GM12878 (cell line): ENCODE results near the gene SMIM28. TPM values are rescaled to one million over a fixed set of nuclear protein-coding genes. Genes with fewer than 3 reads are reported as not detected.
"Not testable (repeated sequence)": the region's sequence is repeated elsewhere in the genome, so short reads cannot be mapped to it uniquely, and the experiment has no call there.

Experiments used
- ATAC-seq: fragments of 200-7000 bp; cut with Tn5 transposase; 3 replicates; pipeline ENCODE4 v1.9.1; 2020; ENCODE audit warnings: mild to moderate bottlenecking, moderate library complexity
- BruUV-seq: library from RNA; stranded (reverse); fragments of 400-500 nt; replicated peaks from 2 replicates; lab custom pipeline; 2021; lab: Mats Ljungman, UMichigan
- CTCF ChIA-PET: fragments of 300-600 bp; sonication (Branson Sonifier 250); formaldehyde crosslinking; extraction: SDS; loops from one replicate; lab custom pipeline; 2021; ENCODE audit warnings: inconsistent platforms; lab: Yijun Ruan, JAX
- POLR2A ChIA-PET: fragments of 350-600 bp; formaldehyde crosslinking; extraction: SDS; loops from one replicate; lab custom pipeline; 2021; ENCODE audit warnings: inconsistent platforms; lab: Charles Lee
- RAD21 ChIA-PET: fragments of 300-600 bp; sonication (Branson Sonifier 250); formaldehyde crosslinking; loops from one replicate; lab custom pipeline; 2023; ENCODE audit warnings: antibody characterized with exemption; ENCODE audit not compliant: unreplicated experiment; lab: Charles Lee
- SMC1A ChIA-PET: fragments of 300-600 bp; sonication (Branson Sonifier 250); formaldehyde crosslinking; loops from one replicate; lab custom pipeline; 2023; ENCODE audit not compliant: unreplicated experiment, uncharacterized antibody; lab: Charles Lee
- DNase-seq: peaks from one replicate; pipeline ENCODE4 v3.0.0-alpha.2; 2011; ENCODE audit warnings: low read depth, low spot score
- FAIRE-seq: peaks from 3 replicates; lab custom pipeline; 2011; peaks lifted over from hg19 to GRCh38; lab: Jason Lieb, UNC
- H2AFZ ChIP-seq: 2 replicates; pipeline ENCODE4 v1.6.0; 2011; ENCODE audit warnings: low read depth, low read length, control low read depth; ENCODE audit not compliant: control insufficient read depth
- H3K27ac ChIP-seq: 2 replicates; pipeline ENCODE4 v1.5.1; 2011; ENCODE audit warnings: control low read depth; ENCODE audit not compliant: control insufficient read depth, insufficient read depth
- H3K27me3 ChIP-seq, 2 experiments: replicated peaks in 1 of 2; 2 replicates each; pipeline versions ENCODE4 v1.6.0 to v1.6.1; 2011; ENCODE audit warnings: low read length in 1 of 2; ENCODE audit not compliant: control insufficient read depth in 2 of 2, insufficient read depth in 2 of 2
- H3K36me3 ChIP-seq, 2 experiments: 2 replicates each; pipeline ENCODE4 v1.5.1; 2011; ENCODE audit warnings: low read length in 1 of 2; ENCODE audit not compliant: control insufficient read depth in 2 of 2, insufficient read depth in 2 of 2
- H3K4me1 ChIP-seq: 2 replicates; pipeline ENCODE4 v1.6.1; 2011; ENCODE audit warnings: mild to moderate bottlenecking, low read length, moderate library complexity, mixed read lengths; ENCODE audit not compliant: control insufficient read depth, insufficient read depth
- H3K4me2 ChIP-seq: 2 replicates; pipeline ENCODE4 v1.6.0; 2011; ENCODE audit warnings: control low read depth; ENCODE audit not compliant: control insufficient read depth, insufficient read depth
- H3K4me3 ChIP-seq: fragments of 200-600 bp; sonication (generic); 2 replicates; pipeline ENCODE4 v1.5.1; 2016
- H3K79me2 ChIP-seq: 2 replicates; pipeline ENCODE4 v1.6.0; 2011; ENCODE audit warnings: low read length; ENCODE audit not compliant: control insufficient read depth, insufficient read depth
- H3K9ac ChIP-seq: 2 replicates; pipeline ENCODE4 v1.8.0; 2011; ENCODE audit warnings: low read length, control low read depth, mixed read lengths; ENCODE audit not compliant: control insufficient read depth, insufficient read depth
- H3K9me3 ChIP-seq: replicated peaks from 3 replicates; pipeline ENCODE4 v1.5.1; 2011; ENCODE audit warnings: mild to moderate bottlenecking, low read length; ENCODE audit not compliant: control insufficient read depth, insufficient read depth
- H4K20me1 ChIP-seq: 2 replicates; pipeline ENCODE4 v1.6.0; 2011; ENCODE audit not compliant: control insufficient read depth, insufficient read depth
- ZBED1 ChIP-seq: IDR thresholded peaks from 2 replicates; pipeline ENCODE4 v1.6.1; 2016; ENCODE audit warnings: borderline replicate concordance
- WGBS: methylation state at CpG from one replicate; pipeline ENCODE4 v1.1.6; 2016; ENCODE audit warnings: low lambda C conversion rate; ENCODE audit not compliant: insufficient replicate concordance, insufficient coverage; ENCODE audit errors: missing lambda C conversion rate; 5-methylcytosine and 5-hydroxymethylcytosine counted together
- in situ Hi-C: fragments of 300-500 bp; cut with MboI; formaldehyde crosslinking; loops from 9 replicates; pipeline ENCODE4 v1.14.3; 2018; ENCODE audit warnings: mixed read lengths
- intact Hi-C: fragments of 100-400 bp; cut with micrococcal nuclease; formaldehyde crosslinking; loops from one replicate; pipeline ENCODE4 v1.14.2; 2022; ENCODE audit not compliant: unreplicated experiment
- polyA plus RNA-seq, 11 experiments: library from polyadenylated mRNA; depleted of rRNA in 4 of 11; unstranded in 6 of 11; stranded (reverse) in 5 of 11; fragments of >200 nt; fragmentation: Nextera tagmentation in 4 of 11; fragmentation: Illumina TruSeq in 1 of 11; extraction: Ambion mirVana in 4 of 11; extraction: Trizol in 1 of 11; gene quantifications; 1 replicate in 1 of 11; 2 replicates in 10 of 11; pipeline versions ENCODE4 v1.2.1 to v1.2.3, GENCODE V29; 2011 to 2016; ENCODE audit warnings: inconsistent platforms in 2 of 11, missing spikeins in 2 of 11, low read depth in 1 of 11
- total RNA-seq, 4 experiments: library from RNA; depleted of rRNA in 3 of 4; stranded (reverse); fragments of >200 nt in 3 of 4; fragmentation: Illumina TruSeq in 1 of 4; extraction: Trizol in 1 of 4; gene quantifications; 2 replicates each; pipeline versions ENCODE4 v1.2.1 to v1.2.3, GENCODE V29; 2013 to 2021
- TF ChIP-seq, protein P1 (sequence below): IDR thresholded peaks from 2 replicates; pipeline ENCODE4 v1.6.1; 2011; ENCODE audit warnings: borderline replicate concordance, low read depth, mild to moderate bottlenecking, moderate library complexity, low read length; ENCODE audit not compliant: insufficient read depth, poor library complexity, severe bottlenecking

SMIM28 gene
- total and polyA plus RNA-seq, 10 of the 15 experiments (the other 5 are each of a cell fraction or from before 2014, with no cell fraction given), result not detected

GRCh38 chr6:138357928-138358327 is 19.8 kb upstream of the SMIM28 start (continued):
- TF ChIP-seq, protein P1, sequence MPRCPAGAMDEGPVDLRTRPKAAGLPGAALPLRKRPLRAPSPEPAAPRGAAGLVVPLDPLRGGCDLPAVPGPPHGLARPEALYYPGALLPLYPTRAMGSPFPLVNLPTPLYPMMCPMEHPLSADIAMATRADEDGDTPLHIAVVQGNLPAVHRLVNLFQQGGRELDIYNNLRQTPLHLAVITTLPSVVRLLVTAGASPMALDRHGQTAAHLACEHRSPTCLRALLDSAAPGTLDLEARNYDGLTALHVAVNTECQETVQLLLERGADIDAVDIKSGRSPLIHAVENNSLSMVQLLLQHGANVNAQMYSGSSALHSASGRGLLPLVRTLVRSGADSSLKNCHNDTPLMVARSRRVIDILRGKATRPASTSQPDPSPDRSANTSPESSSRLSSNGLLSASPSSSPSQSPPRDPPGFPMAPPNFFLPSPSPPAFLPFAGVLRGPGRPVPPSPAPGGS, result no peak
- TF ChIP-seq ZBED1, result no peak

DNA sequence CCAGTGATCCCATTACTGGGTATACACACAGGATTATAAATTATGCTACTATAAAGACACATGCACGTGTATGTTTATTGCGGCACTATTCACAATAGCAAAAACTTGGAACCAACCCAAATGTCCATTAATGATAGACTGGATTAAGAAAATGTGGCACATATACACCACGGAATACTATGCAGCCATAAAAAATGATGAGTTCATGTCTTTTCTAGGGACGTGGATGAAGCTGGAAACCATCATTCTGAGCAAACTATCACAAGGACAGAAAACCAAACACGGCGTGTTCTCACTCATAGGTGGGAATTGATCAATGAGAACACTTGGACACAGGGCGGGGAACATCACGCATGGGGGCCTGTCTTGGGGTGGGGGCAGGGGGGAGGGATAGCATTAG is 9.0 kb upstream of the SMIM28 start:
- H3K4me2 ChIP-seq, H3K27ac ChIP-seq, H3K9me3 ChIP-seq, DNase-seq, in situ Hi-C loops, H3K4me3 ChIP-seq, BruUV-seq, ATAC-seq, H2AFZ ChIP-seq, H3K4me1 ChIP-seq, POLR2A ChIA-PET, RAD21 ChIA-PET, H3K79me2 ChIP-seq, intact Hi-C loops, H3K27me3 ChIP-seq, H4K20me1 ChIP-seq, CTCF ChIA-PET, FAIRE-seq, H3K36me3 ChIP-seq, H3K9ac ChIP-seq: not testable (repeated sequence)
- 47% methylated on average over 6 of the region's 8 CpGs for WGBS
- SMC1A ChIA-PET, result interaction anchor here (0.7 to 0.8 kb wide), 2 partner anchors 9 to 11 kb away, joined by 3 read pairs; partner anchors contain the start of gene SMIM28
